Measurements from ENCODE around the gene RABL6.
"Not testable (repeated sequence)": the region's sequence is repeated elsewhere in the genome, so short reads cannot be mapped to it uniquely, and the experiment has no call there.

Gene RABL6

DNA sequence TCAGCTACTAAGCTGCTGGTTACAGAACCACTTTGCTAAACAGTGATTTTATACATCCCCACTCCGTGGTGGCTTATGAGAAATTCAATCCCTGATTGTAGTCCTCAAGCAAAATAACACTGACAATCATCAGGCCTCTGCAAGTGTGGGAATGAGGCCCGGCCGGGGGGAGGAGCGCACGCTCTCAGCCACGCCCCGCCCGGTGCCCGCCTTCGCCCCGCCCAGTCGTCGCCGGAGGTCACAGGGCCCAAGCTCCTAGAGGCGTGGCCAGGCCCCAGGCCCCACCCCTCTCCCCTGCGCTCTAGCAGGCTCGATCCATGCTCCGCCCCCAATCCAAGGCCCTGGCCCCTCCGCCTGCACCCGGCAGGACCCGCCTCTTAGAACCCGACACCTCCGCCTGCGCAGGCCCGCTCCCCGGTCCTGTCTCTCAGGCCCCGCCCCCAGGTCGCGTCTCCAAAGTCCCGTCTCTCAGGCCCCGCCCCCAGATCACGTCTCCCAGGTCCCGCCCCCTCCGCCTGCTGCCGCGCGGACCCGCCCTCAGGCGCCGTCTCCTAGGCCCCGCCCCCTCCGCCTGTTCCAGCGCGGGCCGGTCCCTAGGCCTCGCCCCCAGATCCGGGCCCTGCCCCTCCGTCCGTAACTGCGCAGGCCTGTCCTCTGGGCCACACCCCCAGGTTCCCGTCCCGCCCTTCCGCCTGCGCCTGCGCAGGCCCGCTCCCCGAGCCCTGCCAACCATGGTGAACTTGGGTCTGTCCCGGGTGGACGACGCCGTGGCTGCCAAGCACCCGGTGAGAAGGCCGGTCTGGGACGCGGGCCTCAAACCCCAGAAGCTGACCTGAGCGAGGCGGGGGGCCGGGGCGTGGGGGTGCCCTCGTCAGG, 16.9 kb upstream of the RABL6 start, which contains the start of gene TMEM141:
Gene TMEM141, plus strand, starts transcription at position 705 of the 876 bp plus-strand sequence. Its CDS starts 27 bp downstream, at position 732.
- H3K4me1 ChIP-seq (ENCODE audit: control insufficient read depth, insufficient read depth, low read length) = peaks cover 28% of the 10 kb centered on the region
- H3K27ac ChIP-seq (ENCODE audit: low read depth, low read length) = peak within 1 kb of the TSS; percentile 80; the same call in 1 of the 2 replicates
- H3K9ac ChIP-seq (ENCODE audit: low read length) = peak within 1 kb of the TSS; percentile 70
- no peaks in the 10 kb centered on the region for H3K27me3 ChIP-seq (ENCODE audit: control insufficient read depth, insufficient read depth, low read length)
- peak within 1 kb of the TSS; percentile 92 for H3K4me3 ChIP-seq (ENCODE audit: low read depth, low read length)
- H3K36me3 ChIP-seq (ENCODE audit: control insufficient read depth, insufficient read depth, low read length) = peaks cover 6% of the 10 kb centered on the region; the same call in 1 of the 2 replicates
- H3K9me3 ChIP-seq (ENCODE audit: control insufficient read depth, insufficient read depth, low read depth, low read length) = no peaks in the 10 kb centered on the region

GRCh38 chr9:136791516-136792276, 16.1 kb upstream of the RABL6 start:
- Histone ChIP-seq H3K9me3 (ENCODE audit: control insufficient read depth, insufficient read depth, low read depth, low read length) (no peaks in the 10 kb centered on the region), H3K4me3 (ENCODE audit: low read depth, low read length) (peak overlapping the region; percentile 92), H3K9ac (ENCODE audit: low read length) (peak overlapping the region; percentile 70), H3K4me1 (ENCODE audit: control insufficient read depth, insufficient read depth, low read length) (peaks cover 36% of the 10 kb centered on the region), H3K36me3 (ENCODE audit: control insufficient read depth, insufficient read depth, low read length) (peaks cover 6% of the 10 kb centered on the region; the same call in 1 of the 2 replicates), H3K27ac (ENCODE audit: low read depth, low read length) (peak overlapping the region; percentile 80; the same call in 1 of the 2 replicates), H3K27me3 (ENCODE audit: control insufficient read depth, insufficient read depth, low read length) (no peaks in the 10 kb centered on the region)

GRCh38 chr9:136792321-136793085, 15.2 kb upstream of the RABL6 start:
- no peak overlapping the region for H3K27ac ChIP-seq (ENCODE audit: low read depth, low read length)
- peak overlapping the region; percentile 70 for H3K9ac ChIP-seq (ENCODE audit: low read length)

GRCh38 chr9:136793086-136793946, 14.4 kb upstream of the RABL6 start:
- H3K4me1 ChIP-seq (ENCODE audit: control insufficient read depth, insufficient read depth, low read length) = peaks cover 33% of the 10 kb centered on the region

More at GRCh38 chr9:136792321-136793085, 15.2 kb upstream of the RABL6 start:
- no peaks in the 10 kb centered on the region for H3K9me3 ChIP-seq (ENCODE audit: control insufficient read depth, insufficient read depth, low read depth, low read length)
- peak overlapping the region; percentile 92 for H3K4me3 ChIP-seq (ENCODE audit: low read depth, low read length)
- peaks cover 6% of the 10 kb centered on the region; the same call in 1 of the 2 replicates for H3K36me3 ChIP-seq (ENCODE audit: control insufficient read depth, insufficient read depth, low read length)
- H3K27me3 ChIP-seq (ENCODE audit: control insufficient read depth, insufficient read depth, low read length) = no peaks in the 10 kb centered on the region
- H3K4me1 ChIP-seq (ENCODE audit: control insufficient read depth, insufficient read depth, low read length) = peaks cover 39% of the 10 kb centered on the region

DNA sequence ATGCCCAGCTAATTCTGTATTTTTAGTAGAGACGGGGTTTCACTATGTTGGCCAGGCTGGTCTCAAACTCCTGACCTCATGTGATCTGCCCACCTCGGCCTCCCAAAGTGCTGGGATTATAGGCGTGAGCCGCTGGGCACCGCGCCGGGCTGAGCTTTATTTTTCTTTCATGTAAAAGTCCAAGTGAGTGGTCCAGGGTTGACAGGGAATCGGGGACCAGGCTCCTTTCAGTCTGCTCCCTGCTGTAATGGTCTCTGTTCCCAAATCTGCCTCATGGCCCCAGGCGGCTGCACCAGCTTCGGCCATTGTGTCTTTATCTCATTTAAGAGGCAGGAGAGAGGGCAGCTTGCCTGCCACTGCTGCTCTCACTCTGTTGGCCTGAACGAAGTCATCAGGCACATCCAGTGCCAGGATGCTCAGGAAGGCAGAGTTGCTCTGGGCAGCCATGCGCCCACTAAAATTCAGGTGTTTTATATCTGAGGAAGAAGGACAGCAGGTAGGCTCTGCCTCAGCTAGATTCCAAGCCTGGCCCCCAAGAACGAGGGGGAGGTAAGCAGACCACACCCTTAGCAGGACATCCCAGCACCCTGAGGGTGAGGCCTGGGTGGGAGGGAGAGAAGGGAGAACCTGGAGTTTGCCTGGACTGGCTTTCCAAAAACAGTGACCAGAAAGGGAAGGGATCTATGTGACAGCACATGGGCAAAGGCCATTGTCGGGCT, 13.3 kb upstream of the RABL6 start:
- peak overlapping the region; percentile 17 for H3K9ac ChIP-seq (ENCODE audit: low read length)
- H3K27me3 ChIP-seq (ENCODE audit: control insufficient read depth, insufficient read depth, low read length) = peaks cover 11% of the 10 kb centered on the region
- peaks cover 6% of the 10 kb centered on the region; the same call in 1 of the 2 replicates for H3K36me3 ChIP-seq (ENCODE audit: control insufficient read depth, insufficient read depth, low read length)
- no peaks in the 10 kb centered on the region for H3K9me3 ChIP-seq (ENCODE audit: control insufficient read depth, insufficient read depth, low read depth, low read length)
- H3K4me1 ChIP-seq (ENCODE audit: control insufficient read depth, insufficient read depth, low read length) = peaks cover 32% of the 10 kb centered on the region
- no peak overlapping the region for H3K27ac ChIP-seq (ENCODE audit: low read depth, low read length)
- H3K4me3 ChIP-seq (ENCODE audit: low read depth, low read length) = no peak overlapping the region

More at GRCh38 chr9:136793086-136793946, 14.4 kb upstream of the RABL6 start:
- H3K9me3 ChIP-seq (ENCODE audit: control insufficient read depth, insufficient read depth, low read depth, low read length) = no peaks in the 10 kb centered on the region
- H3K27me3 ChIP-seq (ENCODE audit: control insufficient read depth, insufficient read depth, low read length) = no peaks in the 10 kb centered on the region
- peak overlapping the region; percentile 15 for H3K9ac ChIP-seq (ENCODE audit: low read length)
- peaks cover 6% of the 10 kb centered on the region; the same call in 1 of the 2 replicates for H3K36me3 ChIP-seq (ENCODE audit: control insufficient read depth, insufficient read depth, low read length)
- no peak overlapping the region for H3K27ac ChIP-seq (ENCODE audit: low read depth, low read length)
- H3K4me3 ChIP-seq (ENCODE audit: low read depth, low read length) = no peak overlapping the region

DNA sequence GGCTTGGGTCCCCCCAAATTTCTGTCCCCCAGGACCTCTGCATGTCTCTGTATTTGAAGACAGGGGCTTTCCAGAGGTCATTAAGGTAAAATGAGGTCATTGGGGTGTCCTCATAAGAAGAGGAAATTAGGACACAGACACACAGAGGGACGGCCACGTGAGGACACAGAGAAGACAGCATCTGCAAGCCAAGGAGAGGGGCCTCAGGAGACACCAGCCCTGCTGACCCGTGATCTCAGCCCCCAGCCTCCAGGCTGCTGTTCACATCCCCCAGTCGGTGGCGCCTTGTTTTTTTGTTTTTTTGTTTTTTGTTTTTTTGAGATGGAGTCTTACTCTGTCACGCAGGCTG, 12.8 kb upstream of the RABL6 start:
- H3K4me3 ChIP-seq (ENCODE audit: low read depth, low read length) = no peak overlapping the region
- H3K27me3 ChIP-seq (ENCODE audit: control insufficient read depth, insufficient read depth, low read length) = peaks cover 16% of the 10 kb centered on the region
- no peak overlapping the region for H3K27ac ChIP-seq (ENCODE audit: low read depth, low read length)
- peaks cover 6% of the 10 kb centered on the region; the same call in 1 of the 2 replicates for H3K36me3 ChIP-seq (ENCODE audit: control insufficient read depth, insufficient read depth, low read length)
- no peaks in the 10 kb centered on the region for H3K9me3 ChIP-seq (ENCODE audit: control insufficient read depth, insufficient read depth, low read depth, low read length)
- H3K9ac ChIP-seq (ENCODE audit: low read length) = no peak overlapping the region
- H3K4me1 ChIP-seq (ENCODE audit: control insufficient read depth, insufficient read depth, low read length) = peaks cover 37% of the 10 kb centered on the region

DNA sequence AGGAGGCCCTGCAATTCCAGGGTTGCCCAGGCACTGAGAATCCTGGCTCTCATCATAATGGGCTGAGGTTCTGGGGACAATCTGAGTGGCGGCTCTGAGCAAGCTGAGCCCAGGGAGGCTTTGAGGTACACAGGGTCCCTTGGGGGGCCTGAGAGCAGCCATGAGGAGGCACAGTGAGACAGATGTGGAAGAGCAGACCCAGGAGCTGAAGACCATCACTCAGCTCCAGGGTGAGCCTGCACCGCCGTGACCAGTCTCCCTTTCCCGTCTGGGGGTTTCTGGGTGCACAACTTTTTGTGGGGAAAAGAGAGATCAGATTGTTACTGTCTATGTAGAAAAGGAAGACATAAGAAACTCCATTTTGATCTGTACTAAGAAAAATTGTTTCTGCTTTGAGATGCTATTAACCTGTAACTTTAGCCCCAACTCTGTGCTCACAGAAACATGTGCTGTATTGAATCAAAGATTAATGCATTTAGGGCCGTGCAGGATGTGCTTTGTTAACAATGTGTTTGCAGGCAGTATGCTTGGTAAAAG, 11.4 kb upstream of the RABL6 start, which contains the start of gene CCDC183:
Gene CCDC183, plus strand, starts transcription at position 101 of the 537 bp plus-strand sequence. Its CDS starts 60 bp downstream, at position 161.
- peaks cover 16% of the 10 kb centered on the region for H3K27me3 ChIP-seq (ENCODE audit: control insufficient read depth, insufficient read depth, low read length)
- H3K4me3 ChIP-seq (ENCODE audit: low read depth, low read length) = no peak within 1 kb of the TSS; the same call in 1 of the 2 replicates
- H3K9me3 ChIP-seq (ENCODE audit: control insufficient read depth, insufficient read depth, low read depth, low read length) = no peaks in the 10 kb centered on the region
- peak within 1 kb of the TSS; percentile 32; the same call in 1 of the 2 replicates for H3K27ac ChIP-seq (ENCODE audit: low read depth, low read length)
- peaks cover 6% of the 10 kb centered on the region; the same call in 1 of the 2 replicates for H3K36me3 ChIP-seq (ENCODE audit: control insufficient read depth, insufficient read depth, low read length)
- H3K9ac ChIP-seq (ENCODE audit: low read length) = peak within 1 kb of the TSS; percentile 66
- H3K4me1 ChIP-seq (ENCODE audit: control insufficient read depth, insufficient read depth, low read length) = peaks cover 38% of the 10 kb centered on the region

DNA sequence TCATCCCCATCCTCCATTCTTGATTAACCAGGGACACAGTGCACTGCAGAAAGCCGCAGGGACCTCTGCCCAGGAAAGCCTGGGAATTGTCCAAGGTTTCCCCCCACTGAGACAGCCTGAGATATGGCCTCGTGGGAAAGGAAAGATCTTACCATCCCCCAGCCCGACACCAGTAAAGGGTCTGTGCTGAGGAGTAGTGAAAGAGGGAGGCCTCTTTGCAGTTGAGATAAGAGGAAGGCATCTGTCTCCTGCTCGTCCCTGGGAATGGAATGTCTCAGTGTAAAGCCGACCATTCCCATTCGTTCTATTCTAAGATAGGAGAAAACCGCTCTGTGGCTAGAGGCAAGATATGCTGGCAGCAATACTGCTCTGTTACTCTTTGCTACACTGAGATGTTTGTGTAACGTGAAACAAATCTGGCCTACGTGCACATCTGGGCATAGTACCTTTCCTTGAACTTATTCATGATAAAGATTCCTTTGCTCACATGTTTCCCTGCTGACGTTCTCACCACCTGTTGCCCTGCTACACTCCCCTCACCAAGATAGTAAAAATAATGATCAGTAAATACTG, 10.9 kb upstream of the RABL6 start:
- Histone ChIP-seq H3K27me3 (ENCODE audit: control insufficient read depth, insufficient read depth, low read length) (peaks cover 16% of the 10 kb centered on the region), H3K9ac (ENCODE audit: low read length) (peak overlapping the region; percentile 66), H3K4me1 (ENCODE audit: control insufficient read depth, insufficient read depth, low read length) (peaks cover 38% of the 10 kb centered on the region)
- not testable (repeated sequence) for H3K36me3 ChIP-seq (ENCODE audit: control insufficient read depth, insufficient read depth, low read length); H3K27ac ChIP-seq (ENCODE audit: low read depth, low read length); H3K4me3 ChIP-seq (ENCODE audit: low read depth, low read length); H3K9me3 ChIP-seq (ENCODE audit: control insufficient read depth, insufficient read depth, low read depth, low read length)

GRCh38 chr9:136798708-136799078, 9.1 kb upstream of the RABL6 start:
- no peaks in the 10 kb centered on the region for H3K9me3 ChIP-seq (ENCODE audit: control insufficient read depth, insufficient read depth, low read depth, low read length)

More at GRCh38 chr9:136798708-136799078, 9.1 kb upstream of the RABL6 start:
- Histone ChIP-seq H3K9ac (ENCODE audit: low read length) (peak overlapping the region; percentile 11), H3K27me3 (ENCODE audit: control insufficient read depth, insufficient read depth, low read length) (peaks cover 20% of the 10 kb centered on the region), H3K4me1 (ENCODE audit: control insufficient read depth, insufficient read depth, low read length) (peaks cover 32% of the 10 kb centered on the region), H3K27ac (ENCODE audit: low read depth, low read length) (no peak overlapping the region), H3K36me3 (ENCODE audit: control insufficient read depth, insufficient read depth, low read length) (no peaks in the 10 kb centered on the region), H3K4me3 (ENCODE audit: low read depth, low read length) (no peak overlapping the region)
